Activated T-helper 1 cell treated with anti-CD3 and anti-CD28 coated beads, Interleukin-2, amount 50 U/mL, for 16 hours (primary cell): ENCODE measurements around the gene CD81.
"Not testable (repeated sequence)": the region's sequence is repeated elsewhere in the genome, so short reads cannot be mapped to it uniquely, and the experiment has no call there.

Source experiments
- DNase-seq, 2 donors: peaks; one replicate each; pipeline ENCODE4 v3.0.0-alpha.2; 2020; ENCODE audit warnings: low read depth in 1 of 2, low spot score in 1 of 2

The CD81 gene

GRCh38 chr11:2357246-2357645, 19.9 kb upstream of the CD81 start:
- no peak for DNase-seq

GRCh38 chr11:2357651-2358050, 19.5 kb upstream of the CD81 start:
- not testable (repeated sequence) for DNase-seq

- no peak for DNase-seq
These were observed 18.2 kb upstream of the CD81 start for GRCh38 chr11:2358754-2359442.

- DNase-seq = no peak
These were observed 17.6 kb upstream of the CD81 start for GRCh38 chr11:2359557-2359956.

GRCh38 chr11:2360081-2360642, 16.9 kb upstream of the CD81 start:
- no peak for DNase-seq

- no peak for DNase-seq
These were observed 15.5 kb upstream of the CD81 start for GRCh38 chr11:2361565-2361964.

GRCh38 chr11:2362414-2362813, 14.7 kb upstream of the CD81 start:
- DNase-seq = no peak

GRCh38 chr11:2363130-2363529, 14.0 kb upstream of the CD81 start:
- no peak for DNase-seq

- DNase-seq = no peak
These were observed 13.3 kb upstream of the CD81 start for GRCh38 chr11:2363577-2364370.

GRCh38 chr11:2364386-2364785, 12.7 kb upstream of the CD81 start:
- DNase-seq = not testable (repeated sequence)

- no peak for DNase-seq
These were observed 11.4 kb upstream of the CD81 start for GRCh38 chr11:2365571-2366210.

- no peak for DNase-seq
These were observed 10.8 kb upstream of the CD81 start for GRCh38 chr11:2366276-2366675.

GRCh38 chr11:2366733-2367132, 10.4 kb upstream of the CD81 start:
- no peak for DNase-seq

- DNase-seq = no peak
These were observed 9.6 kb upstream of the CD81 start for GRCh38 chr11:2367266-2368160.

GRCh38 chr11:2368178-2368850, 8.8 kb upstream of the CD81 start:
- DNase-seq = no peak

GRCh38 chr11:2368851-2369180, 8.3 kb upstream of the CD81 start:
- DNase-seq = no peak

- DNase-seq = no peak
These were observed 7.8 kb upstream of the CD81 start for GRCh38 chr11:2369320-2369719.

GRCh38 chr11:2369896-2370295, 7.2 kb upstream of the CD81 start:
- DNase-seq = no peak

- DNase-seq = no peak
These were observed 2.5 kb upstream of the CD81 start for GRCh38 chr11:2374456-2375201.
